GM23248 (cell line): Measurements from ENCODE around the gene ALK.

Experiments used
- EZH2 ChIP-seq: fragments of 200-600 bp; sonication (generic); IDR thresholded peaks from 2 replicates; pipeline ENCODE4 v1.6.1; 2018; ENCODE audit warnings: antibody characterized with exemption, mild to moderate bottlenecking; ENCODE audit not compliant: insufficient read depth, poor library complexity, severe bottlenecking
- EZH2phosphoT487 ChIP-seq: fragments of 200-600 bp; sonication (generic); IDR thresholded peaks from 2 replicates; pipeline ENCODE4 v1.6.1; 2018; ENCODE audit warnings: antibody characterized with exemption, moderate library complexity, mild to moderate bottlenecking, low read depth; ENCODE audit not compliant: insufficient read depth

DNA sequence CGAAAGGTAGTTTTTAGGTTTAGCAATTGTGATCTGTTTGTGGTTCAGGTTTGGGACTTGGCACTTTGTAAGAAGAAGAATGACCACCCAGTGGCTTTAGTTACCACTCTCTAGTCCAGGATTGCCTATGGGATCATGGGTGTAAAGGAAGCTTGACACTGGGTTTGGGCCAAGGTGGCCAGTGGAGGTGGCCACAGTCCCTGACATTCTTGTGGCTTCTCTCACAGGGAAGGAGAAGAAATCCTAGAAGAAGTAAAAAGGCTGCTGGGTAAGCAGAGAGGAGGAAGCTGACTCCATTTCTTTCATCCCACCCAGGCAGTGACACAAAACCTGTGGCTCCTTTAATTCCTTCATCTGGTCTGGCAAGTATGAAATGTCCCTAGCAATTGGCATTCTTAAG lies 411.5 kb downstream of the ALK start:
- TF ChIP-seq EZH2, result no peak
- TF ChIP-seq EZH2phosphoT487, result no peak
